GM18861 (cell line): ENCODE measurements around the gene KLRB1.
"Not testable (repeated sequence)": the region's sequence is repeated elsewhere in the genome, so short reads cannot be mapped to it uniquely, and the experiment has no call there.

Source experiments
- ATAC-seq: cut with Tn5 transposase; IDR thresholded peaks from one replicate; pipeline ENCODE4 v1.9.1; 2021; ENCODE audit not compliant: unreplicated experiment

Gene KLRB1

DNA sequence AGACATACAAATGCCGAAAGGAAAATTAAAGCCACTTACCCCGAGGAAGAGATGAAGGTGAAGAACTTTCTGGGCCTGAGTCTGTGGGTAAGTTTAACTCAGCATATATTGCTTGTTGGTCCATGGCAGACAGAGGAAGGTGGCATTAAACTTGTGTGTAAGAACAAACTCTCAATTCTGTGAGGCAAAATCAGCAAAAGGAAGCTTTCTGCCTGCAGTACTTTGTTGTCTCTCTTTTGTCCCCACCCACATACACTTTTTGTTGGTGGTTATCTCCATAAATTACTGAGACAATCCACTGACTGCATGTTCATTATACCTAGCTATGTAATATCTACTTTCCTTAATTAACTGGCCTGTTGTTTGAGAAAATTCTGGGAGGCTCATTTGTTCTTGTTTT is at the start of gene KLRB1:
Gene KLRB1, minus strand, starts transcription at position 201 of the 400 bp plus-strand sequence. Its CDS starts 77 bp downstream, at position 124.
- no peak for ATAC-seq

DNA sequence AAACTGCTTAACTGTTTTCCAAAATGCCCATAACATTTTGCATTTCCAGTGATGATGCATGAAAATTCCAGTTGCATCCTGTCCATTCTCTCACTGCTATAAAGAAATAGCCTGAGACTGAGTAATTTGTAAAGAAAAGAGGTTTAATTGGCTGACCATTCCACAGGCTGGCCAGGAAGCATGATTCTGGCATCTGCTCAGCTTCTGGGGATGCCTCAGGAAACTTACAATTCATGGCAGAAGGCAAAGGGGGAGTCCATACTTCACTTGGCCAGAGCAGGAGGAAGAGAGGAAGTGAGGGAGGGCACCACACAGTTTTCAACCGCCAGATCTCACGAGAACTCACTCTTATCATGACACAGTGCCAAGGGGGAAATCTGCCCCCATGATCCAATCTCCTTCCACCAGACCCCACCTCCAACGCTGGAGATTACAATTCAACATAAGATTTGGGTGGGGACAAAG is 43.6 kb upstream of the KLRB1 start:
- ATAC-seq = no peak

DNA sequence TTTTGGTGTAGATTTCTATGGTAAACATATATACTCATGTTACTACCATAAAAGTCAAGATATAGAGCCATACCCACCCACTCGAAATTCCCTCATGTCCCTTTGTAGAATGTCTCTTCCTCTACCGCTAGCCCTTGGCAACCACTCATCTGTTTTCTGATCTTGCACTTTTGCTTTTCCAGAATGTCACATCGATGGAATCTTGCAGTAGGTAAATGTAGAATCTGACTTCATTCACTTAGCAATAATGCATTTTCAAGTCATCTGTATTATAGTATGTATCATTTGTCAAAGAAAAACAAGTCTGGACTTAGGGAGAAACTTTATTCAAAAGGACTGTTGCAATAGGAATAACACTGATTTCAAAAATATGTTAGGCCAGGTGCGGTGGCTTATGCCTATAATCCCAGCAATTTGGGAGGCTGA is 42.4 kb upstream of the KLRB1 start:
- ATAC-seq = no peak

DNA sequence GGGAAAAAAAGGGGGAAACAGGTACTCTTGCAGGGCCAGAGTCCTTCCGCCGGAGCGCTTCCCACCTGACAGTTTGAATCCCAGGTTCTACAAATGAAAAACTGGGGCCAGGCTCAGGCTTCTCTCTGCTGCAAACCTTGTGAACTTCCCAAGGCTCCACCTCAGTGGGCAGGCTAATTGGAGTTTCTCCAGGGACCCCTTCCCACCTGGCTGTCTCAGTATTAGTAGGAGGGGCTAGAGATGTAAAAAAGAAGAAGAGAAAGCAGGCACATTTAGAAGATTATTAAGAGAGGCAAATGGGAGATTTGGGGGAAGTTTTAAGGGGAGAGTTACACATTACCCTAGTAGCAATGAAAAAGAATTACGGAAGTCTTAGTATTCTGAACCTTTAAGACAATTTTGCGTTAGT is 41.8 kb upstream of the KLRB1 start:
- ATAC-seq = no peak

DNA sequence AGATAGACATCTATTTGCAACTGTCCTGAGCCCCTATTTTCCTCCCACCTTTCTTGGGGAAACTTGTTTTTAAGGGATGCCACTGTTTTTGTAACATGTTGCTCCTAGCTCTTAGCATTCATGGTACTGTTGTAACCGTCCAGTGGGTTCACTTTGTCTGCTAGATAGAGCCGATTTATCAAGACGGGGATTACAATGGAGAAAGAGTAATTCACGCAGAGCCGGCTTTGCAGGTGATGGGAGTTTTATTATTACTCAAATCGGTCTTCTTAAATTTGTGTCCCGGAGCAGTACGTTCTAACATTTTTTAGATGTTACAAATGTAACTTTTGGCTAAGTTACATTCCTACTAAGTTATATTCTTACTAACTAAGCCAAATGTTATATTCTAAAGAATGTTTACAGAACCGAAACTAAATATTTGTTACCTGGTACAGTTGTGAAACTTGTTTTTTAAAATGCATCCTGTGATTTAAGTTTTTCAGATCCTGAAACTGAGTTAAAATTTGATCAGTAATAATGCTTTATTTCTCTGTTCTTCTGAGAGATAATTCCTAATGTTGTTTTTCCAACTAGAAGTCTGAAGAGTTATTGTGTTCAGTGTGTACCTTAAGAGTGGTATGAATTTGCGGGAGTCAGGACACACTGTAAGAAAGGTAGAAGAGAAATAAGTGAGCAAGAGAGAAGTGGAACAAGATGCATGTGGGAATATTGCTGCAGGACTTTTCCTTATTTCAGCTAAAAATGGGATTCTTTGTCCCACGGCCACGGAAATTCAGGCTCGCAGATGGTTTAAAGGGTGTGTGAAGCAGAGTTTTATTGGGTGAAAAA is 41.2 kb upstream of the KLRB1 start:
- no peak for ATAC-seq

DNA sequence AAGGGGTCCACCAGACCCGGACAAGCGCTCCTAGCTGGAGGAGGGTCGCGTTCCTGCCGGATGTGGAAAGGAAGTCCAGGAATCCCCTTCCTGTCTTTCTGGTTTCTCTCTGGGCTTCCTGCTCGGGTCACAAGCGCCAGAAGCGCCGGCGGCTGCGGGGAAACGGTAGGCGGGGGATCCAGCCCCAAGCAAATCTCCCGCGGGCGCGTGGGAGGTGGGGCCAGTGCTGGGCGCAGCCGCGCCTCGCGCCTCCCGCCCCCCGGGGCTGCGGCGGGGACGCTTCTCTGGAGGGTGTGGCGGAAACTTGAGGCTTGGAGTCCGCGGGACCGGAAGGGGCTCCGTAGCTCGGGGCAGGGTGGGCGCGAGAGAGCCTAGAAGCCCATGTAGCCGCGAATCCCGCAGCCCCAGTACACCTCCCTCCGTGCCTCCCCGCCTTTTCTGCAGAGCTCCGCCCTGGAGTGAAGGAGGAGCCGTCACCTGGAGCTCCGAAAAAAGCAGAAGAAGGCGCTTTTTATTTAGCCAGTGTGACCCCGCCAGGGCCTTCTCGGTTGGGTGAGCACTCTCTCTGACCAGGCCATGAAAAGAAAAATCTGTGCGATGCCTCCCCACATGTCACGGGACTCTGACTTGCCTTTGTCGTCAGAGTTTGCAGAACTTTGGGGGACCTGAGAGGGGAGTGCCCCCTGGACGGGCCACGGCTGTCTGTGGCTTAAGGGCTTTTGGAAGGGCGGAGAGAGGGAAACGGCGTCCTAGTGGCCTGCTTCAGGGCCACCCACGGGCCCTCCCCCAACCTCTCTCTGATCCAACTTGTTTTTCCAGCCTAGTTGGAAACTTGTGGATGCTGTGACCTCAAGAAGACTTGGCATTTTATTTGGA is 40.3 kb upstream of the KLRB1 start:
- ATAC-seq = peak; percentile 49

DNA sequence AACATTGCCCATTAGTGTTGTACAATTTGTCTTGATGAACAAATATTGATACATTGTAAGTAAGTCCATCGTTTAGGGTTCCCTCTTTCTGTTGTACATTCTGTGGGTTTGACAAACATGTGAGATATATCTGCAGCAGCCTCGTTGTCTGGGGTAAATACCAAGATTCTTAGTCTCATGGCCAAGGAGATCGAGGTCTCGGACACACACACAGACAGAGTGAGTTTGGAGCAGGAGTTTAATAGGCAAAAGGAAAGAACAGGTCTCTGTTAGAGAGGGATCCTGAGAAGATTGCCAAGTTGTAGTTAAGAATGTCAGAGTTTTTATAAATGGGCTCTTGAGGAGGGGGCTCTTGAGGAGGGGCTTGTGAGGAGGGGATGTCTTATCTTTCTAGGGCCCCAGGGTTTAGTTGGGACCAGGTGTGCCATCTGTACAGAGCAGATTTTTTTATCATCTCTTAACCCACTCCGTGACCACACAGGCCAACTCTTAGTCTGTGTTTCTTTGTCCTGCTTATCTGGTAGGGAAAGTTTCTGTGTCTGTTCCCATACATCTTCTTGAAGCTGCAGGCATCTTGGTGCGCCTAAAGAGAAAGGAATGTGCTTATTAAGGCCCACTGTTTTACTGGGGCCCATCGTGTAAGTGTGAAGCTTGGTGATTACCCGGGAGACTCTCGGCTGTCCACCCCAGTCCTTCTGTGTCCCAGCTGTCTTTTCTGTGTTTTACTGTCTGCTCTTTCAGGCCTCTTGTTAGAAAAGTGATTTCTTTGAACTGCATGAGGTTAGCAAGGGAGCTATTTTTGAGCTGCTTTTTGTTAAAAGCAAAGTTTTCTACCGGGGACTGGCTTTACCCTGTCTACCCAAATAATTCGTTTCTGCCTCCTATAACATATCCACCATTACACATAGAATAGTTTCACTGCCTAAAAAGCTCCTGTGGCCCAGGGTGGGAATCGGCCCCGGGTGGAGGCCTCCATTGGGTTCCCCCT is 39.4 kb upstream of the KLRB1 start:
- ATAC-seq = no peak

DNA sequence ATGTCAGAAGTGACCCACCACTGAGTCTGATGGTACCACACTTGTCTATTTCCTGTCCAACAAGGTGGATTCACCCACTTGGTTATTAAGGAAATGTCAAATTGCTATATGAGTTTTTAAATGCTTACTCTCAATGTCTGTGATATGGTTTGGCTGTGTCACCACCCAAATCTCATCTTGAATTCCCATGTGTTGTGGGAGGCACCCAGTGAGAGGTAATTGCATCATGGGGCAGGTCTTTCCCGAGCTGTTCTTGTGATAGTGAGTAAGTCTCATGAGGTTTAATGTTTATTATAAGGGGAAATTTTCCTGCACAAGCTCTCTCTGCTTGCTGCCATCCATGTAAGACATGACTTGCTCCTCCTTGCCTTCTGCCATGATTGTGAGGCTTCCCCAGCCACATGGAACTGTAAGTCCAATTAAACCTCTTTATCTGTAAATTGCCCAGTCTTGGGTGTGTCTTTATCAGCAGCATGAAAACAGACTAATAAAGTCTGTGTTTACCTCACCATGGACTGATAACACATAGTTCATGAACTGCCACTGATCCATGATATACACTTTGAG is 37.4 kb upstream of the KLRB1 start:
- not testable (repeated sequence) for ATAC-seq

DNA sequence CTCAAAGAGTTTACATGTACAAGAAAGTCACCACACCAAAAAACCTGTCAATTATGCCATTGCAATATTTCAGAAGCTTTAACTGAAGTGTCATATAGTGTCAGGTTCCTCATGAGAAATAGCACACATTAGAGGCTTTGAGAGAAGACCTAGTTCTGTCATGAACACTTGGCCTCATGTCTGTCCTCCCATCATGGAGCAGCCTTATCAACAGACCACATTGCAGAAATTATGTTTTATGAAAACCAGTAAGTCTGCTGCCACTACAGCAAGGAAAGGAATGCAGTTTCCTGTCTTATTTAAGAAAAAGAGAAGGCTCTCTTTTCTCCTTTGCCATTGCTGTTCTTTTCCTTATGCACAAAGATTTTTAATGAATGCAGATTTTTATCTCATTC is 35.5 kb upstream of the KLRB1 start:
- no peak for ATAC-seq

DNA sequence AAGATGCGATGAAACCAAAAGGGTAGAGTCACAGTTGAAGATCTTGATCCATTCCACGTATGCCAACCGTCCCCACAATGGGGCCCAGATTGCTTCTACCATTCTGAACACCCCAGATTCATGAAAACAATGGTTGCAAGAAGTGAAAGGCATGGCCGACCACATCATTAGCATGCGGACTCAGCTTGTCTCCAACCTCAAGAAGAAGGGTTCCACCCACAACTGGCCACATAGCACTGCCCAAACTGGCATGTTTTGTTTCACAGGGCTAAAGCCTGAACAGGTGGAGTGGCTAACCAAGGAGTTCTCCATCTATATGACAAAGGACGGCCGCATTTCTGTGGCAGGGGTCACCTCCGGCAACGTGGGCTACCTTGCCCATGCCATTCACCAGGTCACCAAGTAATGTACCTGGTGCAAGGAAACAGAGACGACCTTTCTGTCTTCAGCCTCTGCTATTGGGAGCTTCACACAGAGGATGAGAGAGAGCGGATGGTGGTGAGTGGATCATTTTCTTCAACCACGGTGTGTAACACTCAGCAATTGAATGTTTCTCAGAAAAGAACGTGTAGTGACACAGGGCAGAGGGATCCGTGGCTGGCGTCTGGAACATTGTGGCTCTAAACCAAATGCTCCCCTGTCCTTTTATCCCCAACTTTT is 35.0 kb upstream of the KLRB1 start:
- no peak for ATAC-seq

DNA sequence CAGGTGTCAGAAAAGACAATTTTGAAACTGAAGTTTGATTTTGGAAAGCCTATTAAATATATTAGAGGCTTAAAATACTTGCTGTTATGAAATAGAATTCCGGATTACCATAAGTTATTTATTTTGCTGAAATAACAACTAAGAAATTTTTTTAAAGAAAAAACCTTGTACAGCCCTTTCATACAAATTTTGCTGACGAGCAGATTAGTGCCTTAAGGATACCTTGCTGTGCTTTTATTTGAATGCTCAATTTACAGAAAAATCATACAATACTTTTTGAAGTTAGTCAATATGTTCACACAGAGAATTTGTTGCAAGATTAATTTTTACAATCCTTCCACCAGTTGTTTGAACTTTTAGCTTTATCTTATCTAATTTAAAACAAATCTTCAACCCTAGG is 32.3 kb upstream of the KLRB1 start:
- ATAC-seq = no peak

DNA sequence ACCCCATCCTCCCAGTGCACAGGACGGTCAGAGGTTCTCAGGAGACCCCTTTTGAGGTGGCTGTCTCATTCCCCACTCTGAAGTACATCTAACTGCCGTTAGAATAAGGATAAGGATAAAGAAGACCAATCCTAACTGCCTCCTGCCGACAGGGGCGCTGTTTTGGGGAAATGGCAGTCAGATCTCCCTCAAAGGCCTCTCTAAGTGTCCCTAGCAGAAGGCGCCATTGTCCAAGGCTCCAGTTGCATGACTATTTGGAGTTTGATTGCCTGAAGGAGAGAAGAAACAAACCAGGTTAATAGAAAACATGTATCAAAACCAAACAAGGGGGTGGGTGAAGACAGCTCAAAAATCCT is 29.1 kb upstream of the KLRB1 start:
- no peak for ATAC-seq

DNA sequence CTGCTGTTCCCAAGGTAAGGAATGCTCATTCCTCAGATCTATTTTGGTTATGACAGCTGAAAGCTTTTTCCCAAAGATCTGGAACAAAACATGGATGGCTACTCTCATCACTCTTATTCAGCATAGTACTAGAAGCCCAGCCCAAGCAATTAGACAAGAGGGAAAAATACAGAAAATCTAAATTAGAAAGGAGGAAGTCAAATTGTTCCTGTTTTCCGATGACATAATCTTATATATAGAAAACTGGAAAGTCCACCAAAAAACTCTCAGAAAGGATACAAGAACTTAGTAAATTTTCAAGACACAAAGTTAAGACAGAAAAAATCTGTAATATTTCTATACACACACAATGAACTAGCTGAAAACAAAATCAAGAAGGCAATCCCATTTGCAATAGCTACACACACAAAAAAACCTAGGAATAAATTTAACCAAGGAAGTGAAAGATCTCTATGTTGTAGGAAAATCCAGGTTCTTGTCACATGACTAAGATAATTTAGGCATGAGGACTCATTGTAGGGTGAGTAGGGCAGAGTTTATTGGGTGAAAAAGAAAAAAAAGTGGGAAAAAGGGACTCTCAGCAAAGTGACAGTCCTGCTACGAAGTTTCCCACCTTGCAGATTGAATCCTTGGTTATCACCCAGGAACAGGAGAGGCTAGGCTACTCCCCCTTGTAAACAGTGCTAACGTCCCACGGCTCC is 28.6 kb upstream of the KLRB1 start:
- no peak for ATAC-seq

DNA sequence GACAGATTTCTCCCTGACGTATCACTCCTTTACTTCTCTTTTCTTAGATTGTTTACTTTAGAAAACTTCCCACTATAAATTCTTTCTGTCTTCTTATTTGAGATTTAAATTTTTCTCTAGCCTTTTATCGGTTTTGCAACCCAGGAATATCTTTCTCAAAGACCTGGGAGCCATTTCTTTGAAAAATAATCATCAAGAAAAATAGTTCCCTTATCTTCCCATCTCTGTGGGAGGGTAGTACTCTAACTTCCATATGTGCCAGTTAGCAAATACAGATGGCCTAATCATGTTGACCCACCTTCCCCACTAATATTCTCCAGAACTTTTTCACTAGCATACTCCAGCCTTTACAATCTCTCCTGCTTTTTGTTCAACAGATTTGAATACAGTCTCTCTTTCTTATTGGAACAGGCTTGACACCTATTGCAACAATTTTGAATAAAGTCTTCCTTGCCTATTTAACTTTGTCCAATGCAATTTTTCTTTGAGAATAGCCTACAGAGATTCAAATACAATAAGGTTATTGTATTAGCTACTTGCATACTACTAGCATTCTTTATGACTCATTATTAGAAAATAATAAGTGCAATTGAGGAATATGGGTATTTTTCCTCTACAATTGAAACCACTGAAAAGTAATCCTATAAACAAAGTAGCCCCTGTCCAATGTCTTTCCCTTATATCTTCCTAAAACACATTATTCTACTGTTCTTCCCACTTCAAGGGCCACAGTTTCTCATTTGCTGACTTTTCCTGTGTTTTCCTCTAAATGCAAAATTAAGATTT is 27.4 kb upstream of the KLRB1 start:
- no peak for ATAC-seq

DNA sequence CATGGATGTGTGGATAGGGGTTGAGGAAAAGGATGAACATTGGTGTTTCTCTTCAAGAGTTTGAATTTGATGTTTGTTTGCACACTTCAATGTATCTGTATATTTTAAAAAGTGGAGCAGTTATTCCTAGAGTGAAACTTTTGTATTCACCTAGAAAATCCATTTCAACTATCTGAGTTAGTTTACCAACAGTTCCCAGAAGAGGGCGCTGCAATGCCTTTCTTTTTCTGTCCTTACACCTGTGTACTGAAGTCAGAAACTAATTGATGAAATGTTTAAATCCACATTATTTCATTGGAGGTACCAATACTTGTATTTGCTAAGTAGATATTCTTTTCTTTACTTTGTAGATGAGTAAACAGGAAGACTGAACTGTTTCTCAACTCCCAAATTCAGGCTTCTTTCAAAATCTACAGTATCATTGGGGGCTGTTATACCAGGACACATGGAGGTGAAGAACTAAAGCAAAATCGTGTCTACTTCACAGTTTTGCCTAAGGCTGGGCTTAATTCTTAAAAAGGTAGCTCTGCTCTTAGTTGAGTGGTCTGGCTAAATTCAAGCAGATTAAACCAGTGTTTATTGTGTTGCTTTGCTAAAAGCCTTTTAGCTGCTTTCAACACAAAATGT is 26.6 kb upstream of the KLRB1 start:
- no peak for ATAC-seq

DNA sequence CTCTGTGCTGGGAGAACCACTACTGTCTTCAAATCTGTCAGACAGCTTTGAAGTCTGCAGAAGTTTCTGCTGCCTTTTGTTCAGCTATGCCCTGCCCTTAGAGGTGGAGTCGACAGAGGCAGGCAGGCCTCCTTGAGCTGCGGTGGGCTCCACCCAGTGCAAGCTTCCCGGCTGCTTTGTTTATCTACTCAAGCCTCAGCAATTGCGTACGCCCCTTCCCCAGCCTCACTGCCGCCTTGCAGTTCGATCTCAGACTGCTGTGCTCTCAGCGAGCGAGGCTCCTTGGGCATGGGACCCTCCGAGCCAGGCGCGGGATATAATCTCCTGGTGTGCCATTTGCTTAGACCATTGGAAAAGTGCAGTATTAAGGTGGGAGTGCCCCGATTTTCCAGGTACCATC is 25.1 kb upstream of the KLRB1 start:
- no peak for ATAC-seq

DNA sequence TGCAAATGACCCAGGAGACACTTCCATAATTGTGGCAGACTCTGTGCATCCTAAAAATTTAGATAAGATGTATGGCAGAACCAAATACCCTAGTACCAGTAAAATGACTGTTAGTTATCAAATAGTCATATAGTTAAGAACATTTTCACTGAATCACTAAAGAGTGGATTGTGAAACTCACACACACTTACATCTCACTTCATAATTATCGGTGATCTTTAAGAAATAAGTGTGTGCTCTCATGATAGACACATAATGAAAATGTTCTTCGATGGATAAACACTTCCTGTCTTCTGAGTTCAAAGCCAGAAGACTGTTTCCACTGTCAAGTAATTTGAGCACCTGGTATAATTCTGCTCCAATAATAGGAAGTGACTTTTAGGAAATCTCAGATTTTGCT is 19.1 kb upstream of the KLRB1 start:
- no peak for ATAC-seq

DNA sequence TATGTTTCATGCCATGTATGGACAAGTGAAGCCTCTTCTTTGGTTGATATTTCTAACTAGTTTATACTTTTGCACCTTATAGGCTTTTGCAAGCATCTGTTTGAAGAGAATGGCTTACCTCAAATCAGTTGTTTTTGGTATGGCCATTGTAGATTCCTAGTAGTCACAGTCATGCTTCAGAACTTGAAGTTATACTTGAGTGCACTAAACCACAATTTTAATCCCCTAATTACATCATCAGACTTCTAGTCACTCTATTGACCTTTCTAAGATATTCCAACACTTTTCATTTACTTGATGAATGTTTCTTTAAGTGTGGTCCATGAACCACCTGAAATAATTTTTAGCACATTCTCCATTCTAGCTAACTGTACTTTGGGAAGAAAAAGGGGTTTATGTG is 18.6 kb upstream of the KLRB1 start:
- ATAC-seq = no peak
